ENCODE measurements around the gene SOCS1. TPM values are rescaled to one million over a fixed set of nuclear protein-coding genes. Genes with fewer than 3 reads are reported as not detected.

The SOCS1 gene
- total RNA-seq, 1 donor from 2014 or later: 15.3 TPM

DNA sequence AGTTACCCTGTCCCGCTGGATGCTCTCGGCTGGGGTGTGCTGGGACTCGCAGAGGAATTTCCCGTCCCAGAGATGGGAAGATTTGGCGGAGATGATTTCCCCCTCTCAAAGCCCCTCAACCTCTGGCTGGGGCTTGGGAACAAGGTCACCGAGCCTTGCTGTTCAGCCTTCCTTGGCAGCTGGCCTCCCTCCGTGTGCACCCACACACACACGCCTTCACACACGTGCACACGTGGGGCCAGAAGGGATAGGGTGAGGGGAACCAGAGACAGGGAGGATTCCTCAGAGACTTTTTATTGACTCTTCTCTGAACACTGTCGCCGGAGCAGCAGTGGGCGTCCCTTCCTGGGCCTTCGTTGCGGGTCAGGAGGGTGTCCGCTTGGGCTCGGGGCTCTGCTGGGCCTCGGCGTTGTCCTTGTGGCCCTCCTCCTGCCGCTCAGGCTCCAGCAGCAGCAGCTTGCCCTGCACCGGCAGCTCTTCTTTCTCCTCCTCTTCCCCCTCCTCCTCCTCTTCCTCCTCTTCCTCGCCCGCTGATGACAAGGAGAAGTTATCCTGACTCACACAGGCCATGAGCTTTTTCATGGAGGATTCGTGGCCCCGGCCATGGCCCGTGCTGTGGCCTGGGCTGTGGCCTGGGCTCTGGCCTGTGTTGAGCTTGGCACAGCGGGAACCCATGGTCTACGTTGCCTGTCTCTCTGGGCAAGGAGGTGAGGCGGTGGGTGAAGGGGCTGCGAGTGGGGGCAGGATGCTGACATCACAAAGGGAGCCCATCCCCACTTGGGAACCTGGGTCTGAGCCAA is 17.1 kb upstream of the SOCS1 start, which contains the start of gene PRM3:
Gene PRM3 (minus strand): TSS at position 709 of the 800 bp plus-strand sequence. CDS start 34 bp downstream, at position 675.
- Histone ChIP-seq H3K9me3 (no peaks in the 10 kb centered on the region), H3K4me1 (no peaks in the 10 kb centered on the region), H3K27me3 (no peaks in the 10 kb centered on the region), H3K36me3 (no peaks in the 10 kb centered on the region), H3K4me3 (no peak within 1 kb of the TSS), H3K27ac (no peak within 1 kb of the TSS)
- TF ChIP-seq, protein P1, sequence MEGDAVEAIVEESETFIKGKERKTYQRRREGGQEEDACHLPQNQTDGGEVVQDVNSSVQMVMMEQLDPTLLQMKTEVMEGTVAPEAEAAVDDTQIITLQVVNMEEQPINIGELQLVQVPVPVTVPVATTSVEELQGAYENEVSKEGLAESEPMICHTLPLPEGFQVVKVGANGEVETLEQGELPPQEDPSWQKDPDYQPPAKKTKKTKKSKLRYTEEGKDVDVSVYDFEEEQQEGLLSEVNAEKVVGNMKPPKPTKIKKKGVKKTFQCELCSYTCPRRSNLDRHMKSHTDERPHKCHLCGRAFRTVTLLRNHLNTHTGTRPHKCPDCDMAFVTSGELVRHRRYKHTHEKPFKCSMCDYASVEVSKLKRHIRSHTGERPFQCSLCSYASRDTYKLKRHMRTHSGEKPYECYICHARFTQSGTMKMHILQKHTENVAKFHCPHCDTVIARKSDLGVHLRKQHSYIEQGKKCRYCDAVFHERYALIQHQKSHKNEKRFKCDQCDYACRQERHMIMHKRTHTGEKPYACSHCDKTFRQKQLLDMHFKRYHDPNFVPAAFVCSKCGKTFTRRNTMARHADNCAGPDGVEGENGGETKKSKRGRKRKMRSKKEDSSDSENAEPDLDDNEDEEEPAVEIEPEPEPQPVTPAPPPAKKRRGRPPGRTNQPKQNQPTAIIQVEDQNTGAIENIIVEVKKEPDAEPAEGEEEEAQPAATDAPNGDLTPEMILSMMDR (IDR thresholded peaks at IDR 0.05): no peak
- intact Hi-C loops (cut with DNase I): no loop called here
- ATAC-seq (no peak), DNase-seq (no peak)

DNA sequence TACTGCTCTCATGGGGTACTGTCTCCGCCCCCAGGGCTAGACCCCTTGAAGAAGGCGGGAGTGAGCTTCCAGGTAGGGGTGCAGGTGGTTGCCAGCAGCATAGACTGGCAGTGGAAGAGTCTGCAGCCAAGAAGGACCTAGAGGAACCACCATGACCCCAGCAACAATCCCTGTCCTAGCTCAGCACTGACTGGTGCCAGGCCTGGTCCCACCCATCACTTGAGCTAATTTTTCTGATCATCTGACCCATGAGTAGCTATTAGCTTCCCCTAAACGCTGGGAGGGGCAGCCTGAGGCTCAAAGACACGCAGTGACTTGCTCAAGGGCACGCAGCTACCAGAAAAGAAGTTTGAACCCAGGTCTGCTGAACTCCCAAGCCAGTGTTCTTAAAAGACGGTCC is 16.5 kb upstream of the SOCS1 start:
- DNase-seq (no peak), ATAC-seq (peak; percentile 24)
- Histone ChIP-seq H3K9me3 (no peaks in the 10 kb centered on the region), H3K36me3 (no peaks in the 10 kb centered on the region), H3K4me1 (no peaks in the 10 kb centered on the region), H3K27me3 (no peaks in the 10 kb centered on the region), H3K27ac (no peak overlapping the region), H3K4me3 (no peak overlapping the region)
- TF ChIP-seq, protein P1 (IDR thresholded peaks at IDR 0.05): no peak
- intact Hi-C loops (cut with DNase I): no loop called here

DNA sequence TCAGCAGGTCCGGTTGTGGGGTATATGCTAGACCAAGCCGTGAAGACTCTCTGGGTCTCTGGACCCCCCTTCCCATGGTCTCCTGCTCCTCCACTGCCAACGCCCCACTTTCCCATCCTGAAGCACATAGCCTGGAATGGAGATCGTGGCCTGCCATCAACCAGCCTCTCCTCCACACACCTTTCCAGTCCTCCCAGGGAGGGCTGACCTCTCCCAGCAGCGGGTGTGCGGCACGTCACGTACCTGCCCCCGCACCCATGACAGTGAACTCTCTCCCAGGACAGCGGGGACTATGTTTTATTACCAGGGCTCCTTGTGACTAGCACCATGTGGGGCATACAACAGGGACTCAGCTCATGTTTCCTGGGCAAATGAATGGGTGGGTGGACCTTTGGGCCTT is 15.6 kb upstream of the SOCS1 start:
- no peaks in the 10 kb centered on the region for H3K36me3 ChIP-seq
- H3K4me1 ChIP-seq: no peaks in the 10 kb centered on the region
- ATAC-seq (no peak), DNase-seq (no peak)
- TF ChIP-seq, protein P1 (IDR thresholded peaks at IDR 0.05): no peak
- no peak overlapping the region for H3K27ac ChIP-seq
- H3K27me3 ChIP-seq: no peaks in the 10 kb centered on the region
- H3K9me3 ChIP-seq: no peaks in the 10 kb centered on the region
- intact Hi-C loops (cut with DNase I): no loop called here
- no peak overlapping the region for H3K4me3 ChIP-seq

DNA sequence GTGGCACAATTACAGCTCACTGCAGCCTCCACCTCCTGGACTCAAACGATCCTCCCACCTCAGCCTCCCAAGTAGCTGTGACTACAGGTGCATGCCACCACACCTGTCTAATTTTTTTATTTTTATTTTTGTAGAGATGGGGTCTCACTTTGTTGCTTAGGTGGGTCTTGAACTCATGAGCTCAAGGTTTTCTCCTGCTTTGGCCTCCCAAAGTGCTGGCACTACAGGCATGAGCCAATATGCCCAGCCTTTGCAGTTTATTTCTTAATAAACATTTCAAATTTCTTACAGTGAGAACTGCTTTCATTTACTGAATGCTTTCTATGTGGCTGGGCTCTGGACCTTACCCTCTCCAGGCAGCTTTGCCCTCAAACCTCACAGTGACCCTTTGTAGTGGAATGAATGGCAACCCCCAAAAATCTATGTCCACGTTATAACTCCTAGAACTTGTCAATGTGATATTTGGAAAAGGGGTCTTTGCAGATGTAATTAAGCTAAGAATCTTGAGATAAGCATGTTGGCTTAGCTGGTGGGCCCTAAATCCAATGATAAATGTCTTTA is 14.7 kb upstream of the SOCS1 start:
- TF ChIP-seq, protein P1 (IDR thresholded peaks at IDR 0.05): no peak
- no peaks in the 10 kb centered on the region for H3K27me3 ChIP-seq
- H3K27ac ChIP-seq: no peak overlapping the region
- H3K4me1 ChIP-seq: no peaks in the 10 kb centered on the region
- no peak for ATAC-seq
- intact Hi-C loops (cut with DNase I): no loop called here
- DNase-seq: no peak
- no peaks in the 10 kb centered on the region for H3K36me3 ChIP-seq
- no peak overlapping the region for H3K4me3 ChIP-seq
- H3K9me3 ChIP-seq: no peaks in the 10 kb centered on the region

DNA sequence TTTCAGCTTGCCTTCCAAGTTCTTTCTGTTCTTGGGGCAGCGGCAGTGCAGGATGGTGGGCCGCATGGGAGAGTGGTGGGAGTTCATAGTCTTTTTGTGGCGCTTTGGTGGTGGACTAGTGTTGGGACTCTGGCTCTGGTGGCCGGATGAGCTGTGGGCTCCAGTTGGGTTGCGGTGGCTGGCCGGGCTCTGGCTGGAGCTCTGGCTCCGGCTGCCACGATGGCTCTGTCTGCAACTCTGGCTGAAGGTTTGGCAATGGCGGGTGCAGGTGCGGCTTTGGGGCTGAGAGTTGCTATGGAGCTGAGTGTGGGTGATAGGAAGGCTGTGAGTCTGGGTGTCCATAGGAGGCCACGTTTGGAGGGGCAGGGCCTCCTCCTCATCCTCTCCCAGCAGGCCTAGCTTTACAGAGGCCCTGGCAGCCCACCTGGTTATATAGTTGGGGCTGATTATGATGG is 12.9 kb upstream of the SOCS1 start, which contains the start of gene TNP2:
Gene TNP2 (minus strand): TSS at position 405 of the 455 bp plus-strand sequence. CDS start 63 bp downstream, at position 342.
- H3K4me1 ChIP-seq: no peaks in the 10 kb centered on the region
- no peak within 1 kb of the TSS for H3K4me3 ChIP-seq
- no peak for ATAC-seq
- H3K36me3 ChIP-seq: no peaks in the 10 kb centered on the region
- no peak for DNase-seq
- no peaks in the 10 kb centered on the region for H3K27me3 ChIP-seq
- H3K9me3 ChIP-seq: no peaks in the 10 kb centered on the region
- no peak within 1 kb of the TSS for H3K27ac ChIP-seq
- intact Hi-C loops (cut with DNase I): no loop called here
- TF ChIP-seq, protein P1 (IDR thresholded peaks at IDR 0.05): no peak

Data from upper lobe of right lung (tissue), 1 donor.